Mammary epithelial cell (primary cell): ENCODE results near the gene ARPP21.

Experiments used
- EZH2 ChIP-seq: IDR thresholded peaks from 2 replicates; pipeline ENCODE4 v1.6.1; 2012; ENCODE audit warnings: low read length, inconsistent platforms, borderline replicate concordance
- TF ChIP-seq, protein P1 (sequence below), 2 donors: IDR thresholded peaks in 1 of 2; conservative IDR thresholded peaks in 1 of 2; 2 replicates each; pipeline ENCODE4 v1.5.1; 2011 to 2012; ENCODE audit warnings: inconsistent platforms in 2 of 2, low read length in 2 of 2, mild to moderate bottlenecking in 2 of 2, control low read depth in 1 of 2, low read depth in 1 of 2; ENCODE audit not compliant: insufficient read depth in 1 of 2; ENCODE audit errors: extremely low read depth in 1 of 2

DNA sequence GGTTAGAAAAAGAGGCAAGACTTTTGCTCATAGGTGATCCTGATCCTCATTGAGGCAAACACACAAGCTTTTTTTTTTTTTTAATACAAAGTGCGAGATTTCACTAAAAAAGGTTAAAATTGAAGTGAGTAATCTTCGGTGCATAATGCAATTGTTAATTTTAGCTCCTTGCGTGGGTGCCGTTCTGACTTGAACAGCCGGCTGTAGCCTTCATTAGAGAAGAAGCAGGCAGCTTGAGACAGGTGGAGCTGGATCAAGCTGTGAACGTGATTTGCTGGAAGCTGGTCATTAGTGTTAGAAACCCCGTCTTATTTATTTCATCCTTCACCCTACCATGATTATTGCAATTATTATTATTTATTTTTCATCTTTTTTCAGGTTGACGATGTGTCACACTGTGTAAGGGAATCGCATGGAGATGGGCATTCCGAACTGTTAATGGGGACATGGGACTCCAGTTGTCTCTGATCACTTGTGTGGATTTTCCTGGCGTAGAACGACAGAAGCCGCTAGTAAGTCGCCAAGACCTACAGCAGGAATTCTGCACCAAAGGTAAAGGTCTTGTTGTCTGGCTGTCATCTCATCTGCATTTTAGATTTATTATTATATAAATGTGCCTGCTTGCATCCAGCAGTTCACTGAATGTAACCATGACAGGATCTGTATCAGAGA, 40.2 kb downstream of the ARPP21 start:
- TF ChIP-seq, protein P1, sequence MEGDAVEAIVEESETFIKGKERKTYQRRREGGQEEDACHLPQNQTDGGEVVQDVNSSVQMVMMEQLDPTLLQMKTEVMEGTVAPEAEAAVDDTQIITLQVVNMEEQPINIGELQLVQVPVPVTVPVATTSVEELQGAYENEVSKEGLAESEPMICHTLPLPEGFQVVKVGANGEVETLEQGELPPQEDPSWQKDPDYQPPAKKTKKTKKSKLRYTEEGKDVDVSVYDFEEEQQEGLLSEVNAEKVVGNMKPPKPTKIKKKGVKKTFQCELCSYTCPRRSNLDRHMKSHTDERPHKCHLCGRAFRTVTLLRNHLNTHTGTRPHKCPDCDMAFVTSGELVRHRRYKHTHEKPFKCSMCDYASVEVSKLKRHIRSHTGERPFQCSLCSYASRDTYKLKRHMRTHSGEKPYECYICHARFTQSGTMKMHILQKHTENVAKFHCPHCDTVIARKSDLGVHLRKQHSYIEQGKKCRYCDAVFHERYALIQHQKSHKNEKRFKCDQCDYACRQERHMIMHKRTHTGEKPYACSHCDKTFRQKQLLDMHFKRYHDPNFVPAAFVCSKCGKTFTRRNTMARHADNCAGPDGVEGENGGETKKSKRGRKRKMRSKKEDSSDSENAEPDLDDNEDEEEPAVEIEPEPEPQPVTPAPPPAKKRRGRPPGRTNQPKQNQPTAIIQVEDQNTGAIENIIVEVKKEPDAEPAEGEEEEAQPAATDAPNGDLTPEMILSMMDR (conservative IDR thresholded peaks at IDR 0.05 in 1 of 2, IDR thresholded peaks at IDR 0.05 in 1 of 2; ENCODE audit: extremely low read depth in 1 of 2, insufficient read depth in 1 of 2, low read depth in 1 of 2, low read length in 2 of 2), result no peak
- no peak for TF ChIP-seq EZH2
